DMS 273 treated with DMSO at 0.1 percent for 48 hours (cell line): ENCODE measurements around the gene RAPSN.

Experiments used
- DNase-seq: peaks from one replicate; lab custom pipeline; 2025; lab: John Stamatoyannopoulos, UW

RAPSN gene

GRCh38 chr11:47407746-47408590 is 41.0 kb downstream of the RAPSN start, which contains the start of gene SLC39A13:
Gene SLC39A13, plus strand, starts transcription at chr11:47408590. Its CDS starts 1,505 bp downstream, at chr11:47410095.
- peak; percentile 72 for DNase-seq

GRCh38 chr11:47406896-47407745 is 41.8 kb downstream of the RAPSN start:
- no peak for DNase-seq

GRCh38 chr11:47403571-47403970 is 45.4 kb downstream of the RAPSN start:
- no peak for DNase-seq

- DNase-seq, result no peak
Measured at GRCh38 chr11:47403135-47403534, 45.8 kb downstream of the RAPSN start.

GRCh38 chr11:47400768-47401279 is 48.1 kb downstream of the RAPSN start:
- DNase-seq, result no peak

GRCh38 chr11:47399860-47400767 is 48.8 kb downstream of the RAPSN start:
- no peak for DNase-seq

- no peak for DNase-seq
Measured at GRCh38 chr11:47398551-47398950, 50.4 kb downstream of the RAPSN start.

- DNase-seq, result no peak
Measured at GRCh38 chr11:47398011-47398410, 50.9 kb downstream of the RAPSN start.

- DNase-seq, result no peak
Measured at GRCh38 chr11:47396049-47396320, 53.0 kb downstream of the RAPSN start.

GRCh38 chr11:47395223-47396048 is 53.5 kb downstream of the RAPSN start:
- no peak for DNase-seq

- no peak for DNase-seq
Measured at GRCh38 chr11:47394322-47395222, 54.4 kb downstream of the RAPSN start.

- DNase-seq, result no peak
Measured at GRCh38 chr11:47394050-47394321, 55.0 kb downstream of the RAPSN start.

GRCh38 chr11:47393163-47394049 is 55.5 kb downstream of the RAPSN start:
- no peak for DNase-seq

GRCh38 chr11:47392546-47393162 is 56.3 kb downstream of the RAPSN start:
- DNase-seq, result no peak

- DNase-seq, result no peak
Measured at GRCh38 chr11:47391711-47392432, 57.1 kb downstream of the RAPSN start.

GRCh38 chr11:47391077-47391583 is 57.8 kb downstream of the RAPSN start:
- DNase-seq, result no peak

- no peak for DNase-seq
Measured at GRCh38 chr11:47390422-47390760, 58.5 kb downstream of the RAPSN start.
